NCI-H748 (cell line): ENCODE measurements around the gene ERN1.
A peak's percentile ranks its signal among the peaks of the same experiment; 100 is the strongest.
"Not testable (repeated sequence)": the region's sequence is repeated elsewhere in the genome, so short reads cannot be mapped to it uniquely, and the experiment has no call there.

ENCODE experiments used
- DNase-seq: peaks from one replicate; lab custom pipeline; 2025; ENCODE audit not compliant: unreplicated experiment; lab: John Stamatoyannopoulos, UW

ERN1 gene

GRCh38 chr17:64138441-64138840, 8.5 kb upstream of the ERN1 start:
- no peak for DNase-seq

DNA sequence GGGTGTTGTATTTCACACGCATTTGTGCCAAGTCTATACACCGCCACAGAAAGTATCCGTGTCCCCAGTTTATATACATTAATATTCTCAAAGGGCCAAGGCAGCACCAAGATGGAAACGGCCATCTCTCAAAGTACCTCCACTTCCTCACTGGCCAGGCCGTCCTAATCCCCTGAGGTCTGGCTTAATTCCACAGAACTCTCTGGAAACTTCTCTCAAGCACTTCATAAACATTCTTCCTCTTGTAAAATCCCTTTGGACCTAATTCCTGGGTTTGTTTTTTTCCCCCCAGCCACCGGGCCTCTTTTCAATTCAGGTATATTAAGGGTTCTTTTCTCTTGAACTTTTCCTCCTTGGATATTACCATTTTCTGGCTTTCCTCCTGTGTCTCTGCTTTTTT, 5.1 kb upstream of the ERN1 start:
- DNase-seq: no peak

- DNase-seq: no peak
Measured at GRCh38 chr17:64134216-64134970, 4.4 kb upstream of the ERN1 start.

DNA sequence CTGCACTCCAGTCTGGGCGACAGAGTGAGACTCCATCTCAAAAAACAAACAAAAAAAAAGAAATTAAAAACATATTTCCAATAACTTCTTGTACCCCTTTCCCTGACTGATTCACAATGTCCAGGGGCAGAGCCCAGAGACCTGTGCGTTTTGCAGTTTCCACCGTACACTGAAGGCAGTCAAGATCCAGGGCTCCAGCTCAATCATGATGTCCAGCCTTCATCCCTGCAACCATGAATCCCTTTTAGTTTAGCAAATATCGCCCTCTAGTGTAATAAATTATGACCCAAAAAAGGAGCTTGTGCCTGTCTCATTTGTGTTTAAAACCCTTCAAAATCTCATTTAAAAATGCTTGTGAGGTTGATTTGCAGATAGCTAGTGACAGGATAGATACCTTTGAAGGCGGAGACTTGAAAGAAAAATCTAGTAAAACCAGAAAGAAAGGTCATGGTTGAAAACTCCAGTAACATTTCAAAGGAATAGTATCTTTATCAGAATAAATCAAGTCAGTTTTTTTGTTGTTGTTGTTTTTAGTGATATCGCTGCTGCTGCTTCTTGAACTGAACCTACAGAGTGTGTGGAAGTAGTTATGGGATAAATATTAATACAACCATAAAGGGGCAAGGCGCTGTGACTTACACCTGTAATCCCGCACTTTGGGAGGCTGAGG, 3.7 kb upstream of the ERN1 start:
- DNase-seq: peak; percentile 76

- no peak for DNase-seq
Measured at GRCh38 chr17:64131606-64132270, 1.8 kb upstream of the ERN1 start.

DNA sequence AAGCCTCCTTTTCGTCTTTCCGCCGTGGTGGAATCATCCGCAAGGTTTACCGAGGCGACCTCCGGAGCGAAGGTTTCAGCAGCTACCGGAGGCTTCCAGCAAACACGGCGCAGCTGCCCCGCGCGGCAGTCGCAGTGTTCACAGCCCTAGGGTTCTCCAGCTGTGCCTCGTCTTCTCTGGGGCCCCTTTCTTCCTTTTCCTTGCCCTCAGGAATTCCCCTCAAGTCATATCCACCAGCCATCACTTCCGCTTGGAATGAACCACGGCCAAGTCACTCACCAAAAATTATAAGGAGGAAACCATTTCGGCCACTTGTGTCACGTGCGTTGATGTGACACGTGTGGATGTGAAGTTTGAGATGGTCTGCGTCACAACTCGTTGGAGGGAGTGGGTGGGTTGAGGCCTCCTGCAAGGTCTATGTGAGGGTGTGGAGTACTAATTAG, 636 bp upstream of the ERN1 start:
- DNase-seq: no peak

- DNase-seq: no peak
Measured at GRCh38 chr17:64129515-64129764, 504 bp downstream of the ERN1 start.

DNA sequence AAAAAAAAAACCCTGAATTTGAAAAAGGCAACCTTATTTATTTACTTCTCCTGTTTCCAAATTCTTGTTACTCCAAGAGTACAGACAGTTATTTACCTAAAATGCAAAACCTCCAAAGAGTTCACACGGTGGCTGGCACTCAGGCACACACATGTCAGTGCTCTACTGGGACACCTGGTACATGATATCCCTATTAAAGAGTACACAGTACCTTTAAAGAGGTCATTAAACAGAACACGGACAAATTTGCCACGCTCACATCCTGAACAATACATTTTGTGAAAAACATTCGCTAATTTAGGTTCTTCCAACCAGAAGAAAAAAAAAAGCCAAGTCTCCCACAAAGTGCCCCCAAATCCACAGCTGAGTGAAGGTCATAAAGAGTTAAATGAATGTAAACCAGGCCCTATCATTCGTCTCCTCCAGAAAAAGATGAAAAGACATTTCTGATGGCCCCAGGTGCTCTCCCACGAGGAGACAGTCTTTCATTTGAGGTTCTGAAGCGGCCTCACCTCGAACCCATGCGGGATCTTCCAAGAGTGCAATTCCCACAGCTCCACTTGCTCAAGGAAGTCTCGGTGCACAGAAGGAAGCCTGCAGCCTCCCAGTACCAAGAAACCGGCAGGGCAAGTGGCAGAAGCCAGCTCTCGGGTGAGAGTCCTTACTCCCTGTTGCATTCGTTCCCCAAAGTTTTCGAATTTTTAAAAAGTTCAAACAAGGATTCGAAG, 993 bp downstream of the ERN1 start:
- peak; percentile 30 for DNase-seq

DNA sequence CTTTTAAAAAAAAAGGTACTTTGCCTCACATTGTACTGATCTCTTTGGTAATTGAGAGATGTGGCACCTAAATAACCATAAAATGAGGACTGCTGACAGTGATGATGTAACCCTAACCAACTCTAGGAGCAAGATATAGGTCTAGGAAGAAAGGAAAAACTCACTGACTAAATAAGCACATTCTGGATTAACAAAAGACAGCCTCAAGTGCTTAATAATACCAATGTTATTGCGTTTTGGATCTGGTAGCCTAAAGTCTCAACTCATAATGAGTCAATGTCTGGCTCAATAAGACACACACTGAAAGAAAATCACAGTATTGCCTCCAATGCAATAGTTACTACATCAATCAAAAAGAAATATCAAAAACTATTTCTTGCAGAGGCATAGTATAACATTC, 3.0 kb downstream of the ERN1 start:
- DNase-seq: no peak

GRCh38 chr17:64125937-64126336, 4.0 kb downstream of the ERN1 start:
- no peak for DNase-seq

GRCh38 chr17:64124609-64125008, 5.3 kb downstream of the ERN1 start:
- no peak for DNase-seq

DNA sequence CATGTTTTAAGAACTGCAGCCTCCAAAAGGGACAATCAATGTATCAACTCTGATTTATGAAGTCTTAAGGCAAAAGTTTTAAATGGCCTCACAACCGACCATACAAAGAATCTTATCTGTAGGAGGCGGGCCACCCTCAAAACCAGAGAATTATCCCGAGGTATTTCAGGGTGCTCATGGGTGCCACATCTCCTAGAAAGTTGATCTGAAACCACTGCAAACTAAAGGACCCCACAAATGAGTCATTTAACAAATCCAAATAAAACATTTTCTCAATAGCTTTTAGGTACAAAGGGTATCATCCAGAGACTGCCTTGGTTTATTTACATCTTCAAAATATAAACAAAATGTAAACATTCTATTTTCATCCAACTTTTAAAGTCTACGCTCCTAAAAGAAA, 6.8 kb downstream of the ERN1 start:
- DNase-seq: no peak

GRCh38 chr17:64120972-64121786, 8.8 kb downstream of the ERN1 start:
- DNase-seq: not testable (repeated sequence)

GRCh38 chr17:64120159-64120810, 9.7 kb downstream of the ERN1 start:
- peak; percentile 21 for DNase-seq

DNA sequence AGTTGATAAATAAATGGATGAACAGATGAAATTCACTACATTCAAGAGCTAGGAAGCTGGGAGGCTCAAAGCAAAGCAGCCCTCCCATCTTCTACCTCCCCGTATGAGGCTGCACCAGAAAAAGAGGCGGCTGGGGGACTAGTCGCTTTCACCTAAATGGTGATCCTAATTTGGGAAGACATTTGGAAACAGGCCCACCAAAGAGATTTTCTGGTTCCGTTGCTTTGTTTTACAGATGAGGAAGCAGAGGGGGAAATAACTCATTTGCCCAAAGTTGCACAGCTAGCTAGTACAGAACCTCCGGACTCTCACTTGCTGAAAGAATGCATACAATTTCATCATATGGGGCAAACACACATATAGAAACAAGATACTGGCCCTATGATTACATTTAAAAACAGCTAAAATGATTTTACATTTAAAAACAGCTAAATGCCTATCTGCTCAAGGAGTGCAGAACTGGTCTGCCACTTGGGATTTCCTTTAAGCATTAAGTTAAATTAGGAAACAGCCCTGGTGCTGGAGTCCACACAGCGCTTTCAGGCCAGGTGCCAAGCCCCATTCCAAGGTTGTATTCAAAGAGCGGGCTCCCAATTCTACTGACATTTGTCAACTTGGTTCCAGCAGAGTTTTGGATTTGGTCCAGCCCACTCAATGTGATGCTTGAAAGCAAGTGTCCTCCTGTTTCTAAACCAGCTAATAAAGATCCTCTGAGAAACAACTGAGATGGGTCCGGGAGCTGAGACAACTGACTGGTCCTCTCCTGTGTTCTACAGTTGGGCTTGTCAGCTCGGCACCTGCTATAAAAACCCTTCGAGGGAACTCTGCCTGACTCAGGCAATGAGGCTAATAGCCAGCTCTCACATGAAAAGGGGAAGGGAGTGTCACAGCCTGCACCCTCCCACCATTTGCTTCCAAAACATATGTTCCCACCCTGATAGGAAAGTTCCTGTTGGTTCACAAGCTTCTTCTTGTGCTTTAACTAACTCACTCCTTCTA, 11.7 kb downstream of the ERN1 start:
- DNase-seq: peak; percentile 14

- DNase-seq: no peak
Measured at GRCh38 chr17:64115822-64116534, 14.0 kb downstream of the ERN1 start.

- no peak for DNase-seq
Measured at GRCh38 chr17:64115043-64115698, 14.8 kb downstream of the ERN1 start.

DNA sequence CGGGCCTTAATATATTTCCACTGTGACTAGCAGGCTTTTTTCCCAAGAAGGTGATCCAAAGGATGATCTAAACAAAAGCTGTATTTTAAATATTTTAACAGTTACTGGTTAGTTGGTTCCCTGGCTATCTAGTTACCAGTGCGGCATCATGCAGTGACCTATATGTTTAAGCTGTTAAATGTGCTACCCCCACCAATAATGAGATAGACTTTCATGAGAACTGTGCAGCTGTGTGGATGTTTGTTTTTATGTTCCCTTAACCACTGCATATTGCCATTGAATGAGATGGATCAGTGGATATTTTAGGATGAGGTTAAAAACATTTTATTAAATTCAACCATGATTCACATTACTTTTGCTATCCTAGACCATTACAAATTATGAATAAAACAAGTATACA, 16.9 kb downstream of the ERN1 start:
- no peak for DNase-seq
